HuH-7.5 (cell line): Measurements from ENCODE around the gene CPAMD8.

Experiments used
- DNase-seq: peaks from one replicate; pipeline ENCODE4 v3.0.0; 2011; ENCODE audit warnings: low spot score

CPAMD8 gene

GRCh38 chr19:16872728-16873127, 153.9 kb downstream of the CPAMD8 start:
- DNase-seq, result no peak

GRCh38 chr19:16871871-16872270, 154.7 kb downstream of the CPAMD8 start:
- no peak for DNase-seq

- DNase-seq, result no peak
These were observed 157.2 kb downstream of the CPAMD8 start for GRCh38 chr19:16869331-16869972.

GRCh38 chr19:16868423-16869130, 158.0 kb downstream of the CPAMD8 start:
- DNase-seq, result no peak

GRCh38 chr19:16867211-16867610, 159.4 kb downstream of the CPAMD8 start:
- no peak for DNase-seq

- no peak for DNase-seq
These were observed 163.7 kb downstream of the CPAMD8 start for GRCh38 chr19:16862826-16863415.

- DNase-seq, result no peak
These were observed 164.8 kb downstream of the CPAMD8 start for GRCh38 chr19:16861834-16862233.

- DNase-seq, result no peak
These were observed 165.6 kb downstream of the CPAMD8 start for GRCh38 chr19:16861011-16861410.

GRCh38 chr19:16860118-16860517, 166.5 kb downstream of the CPAMD8 start:
- DNase-seq, result no peak

- DNase-seq, result no peak
These were observed 167.0 kb downstream of the CPAMD8 start for GRCh38 chr19:16859626-16860025.

- DNase-seq, result no peak
These were observed 170.5 kb downstream of the CPAMD8 start for GRCh38 chr19:16856091-16856490.

GRCh38 chr19:16853066-16853465, 173.5 kb downstream of the CPAMD8 start:
- DNase-seq, result no peak

GRCh38 chr19:16851031-16851712, 175.4 kb downstream of the CPAMD8 start:
- no peak for DNase-seq

- no peak for DNase-seq
These were observed 176.5 kb downstream of the CPAMD8 start for GRCh38 chr19:16850133-16850532.

GRCh38 chr19:16849168-16849567, 177.4 kb downstream of the CPAMD8 start:
- no peak for DNase-seq

GRCh38 chr19:16847430-16847829, 179.2 kb downstream of the CPAMD8 start:
- DNase-seq, result no peak

- no peak for DNase-seq
These were observed 179.7 kb downstream of the CPAMD8 start for GRCh38 chr19:16846901-16847300.
